ENCODE measurements around the gene ARSA.

GRCh38 chr22:50633086-50633485, 5.1 kb upstream of the ARSA start:
- no peak for TF ChIP-seq CTCF (IDR thresholded peaks at IDR 0.05)
- no peak for TF ChIP-seq POLR2A (IDR thresholded peaks at IDR 0.05)

Data from heart left ventricle (tissue), 13 donors.